GM18520 (cell line): ENCODE results near the gene C1GALT1C1.
"Not testable (repeated sequence)": the region's sequence is repeated elsewhere in the genome, so short reads cannot be mapped to it uniquely, and the experiment has no call there.

Source experiments
- ATAC-seq: cut with Tn5 transposase; IDR thresholded peaks from one replicate; pipeline ENCODE4 v1.9.1; 2021; ENCODE audit not compliant: unreplicated experiment

Gene C1GALT1C1

DNA sequence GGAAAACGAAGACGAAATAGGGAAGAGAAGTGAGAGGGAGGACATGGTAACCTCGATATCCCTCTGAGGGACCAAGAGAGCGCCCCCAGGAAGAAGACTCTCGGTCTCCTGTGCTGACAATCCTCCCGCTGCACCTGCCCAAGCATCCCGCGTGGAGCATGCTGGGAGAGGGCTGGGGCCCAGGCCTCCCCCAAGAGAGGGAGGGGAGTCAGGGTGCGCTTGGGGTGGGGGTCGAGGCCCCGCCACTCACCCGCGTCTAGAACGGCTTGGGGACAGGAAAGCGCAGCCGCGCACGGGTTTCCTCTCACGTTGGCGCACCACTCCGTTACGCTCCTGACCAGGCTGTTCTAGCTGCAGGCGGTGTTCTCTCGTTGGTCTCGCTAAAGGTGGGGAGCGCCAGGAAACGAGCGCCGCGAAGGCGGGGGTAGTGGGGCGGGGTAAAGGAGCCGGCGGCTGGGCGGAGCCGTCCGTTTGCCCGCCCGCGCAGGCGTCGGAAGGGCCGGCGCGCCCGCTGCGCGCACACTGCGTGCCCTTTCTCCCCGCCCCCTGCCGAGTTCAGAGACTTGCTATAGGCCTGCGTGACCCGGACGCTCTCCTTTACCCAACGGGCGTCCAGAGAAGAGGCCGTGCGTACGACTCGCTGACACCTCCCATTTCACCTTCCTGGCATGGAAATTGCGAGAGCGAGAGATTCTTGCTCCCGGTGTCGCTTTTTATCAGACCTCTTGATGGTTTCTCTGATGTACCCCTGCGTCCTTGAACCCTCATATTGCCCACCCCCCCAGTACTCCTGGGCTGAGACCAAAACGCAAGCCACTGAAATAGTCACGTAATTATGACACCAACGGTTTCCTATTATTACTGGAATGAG lies at the start of gene C1GALT1C1:
C1GALT1C1 (minus strand) TSS at position 388 of the 871 bp plus-strand sequence. CDS start 2,888 bp downstream, outside the sequence.
- peak; percentile 94 for ATAC-seq

DNA sequence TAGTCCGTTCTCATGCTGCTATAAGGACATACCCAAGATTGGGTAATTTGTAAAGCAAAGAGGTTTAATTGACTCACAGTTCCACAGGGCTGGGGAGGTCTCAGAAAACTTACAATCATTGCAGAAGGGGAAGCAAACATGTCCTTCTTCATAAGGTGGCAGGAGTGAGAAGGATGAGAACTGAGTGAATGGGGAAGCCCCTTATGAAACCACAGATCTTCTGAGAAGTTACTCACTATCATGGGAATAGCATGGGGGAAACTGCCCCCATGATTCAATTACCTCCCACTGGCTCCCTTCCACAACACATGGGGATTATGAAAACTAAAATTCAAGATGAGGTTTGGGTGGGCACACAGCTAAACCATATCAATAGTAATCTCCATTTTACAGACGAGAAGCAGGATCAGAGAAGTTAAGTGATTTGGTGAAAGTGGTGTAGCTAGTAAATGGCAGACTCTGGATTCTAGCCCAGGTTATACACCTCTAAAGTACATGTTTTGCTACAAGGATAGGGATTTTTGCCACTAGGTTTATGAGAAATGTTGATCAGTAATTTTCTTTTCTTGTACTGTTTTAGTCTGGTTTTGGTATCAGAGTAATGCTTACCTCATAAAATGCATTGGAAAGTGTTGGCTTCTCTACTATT lies 47.3 kb upstream of the C1GALT1C1 start:
- no peak for ATAC-seq

DNA sequence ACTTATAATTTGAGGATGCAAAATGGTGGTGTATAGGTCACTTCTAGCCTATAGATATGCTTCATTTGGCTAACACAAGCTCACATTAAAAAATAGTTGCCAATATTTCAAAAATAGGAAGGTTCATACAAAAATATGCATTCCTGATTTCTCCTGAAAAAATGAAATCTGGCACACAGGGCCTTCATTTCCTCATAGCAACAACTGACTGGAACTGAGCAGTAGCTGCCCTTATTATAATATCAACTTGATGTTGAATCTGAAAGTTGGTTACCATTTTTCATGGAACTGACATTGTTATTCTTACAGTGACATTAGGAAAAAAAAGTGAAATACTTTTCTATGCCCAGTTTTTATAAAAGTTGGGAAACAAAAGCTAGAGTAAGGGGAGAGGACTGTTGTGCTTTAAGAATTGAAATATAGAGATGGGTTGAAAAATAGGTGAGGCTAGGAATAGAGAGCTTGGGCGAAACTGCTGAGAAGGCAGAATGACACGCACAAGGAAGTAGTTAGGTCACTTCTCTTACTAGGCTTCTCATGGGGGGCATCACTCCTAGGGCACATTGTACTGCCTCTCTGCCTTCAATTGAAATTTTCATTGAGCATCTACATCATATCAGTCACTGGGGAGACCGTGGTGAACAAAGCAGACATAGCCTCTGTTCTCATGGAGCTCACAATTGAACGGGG lies 43.1 kb upstream of the C1GALT1C1 start:
- no peak for ATAC-seq

DNA sequence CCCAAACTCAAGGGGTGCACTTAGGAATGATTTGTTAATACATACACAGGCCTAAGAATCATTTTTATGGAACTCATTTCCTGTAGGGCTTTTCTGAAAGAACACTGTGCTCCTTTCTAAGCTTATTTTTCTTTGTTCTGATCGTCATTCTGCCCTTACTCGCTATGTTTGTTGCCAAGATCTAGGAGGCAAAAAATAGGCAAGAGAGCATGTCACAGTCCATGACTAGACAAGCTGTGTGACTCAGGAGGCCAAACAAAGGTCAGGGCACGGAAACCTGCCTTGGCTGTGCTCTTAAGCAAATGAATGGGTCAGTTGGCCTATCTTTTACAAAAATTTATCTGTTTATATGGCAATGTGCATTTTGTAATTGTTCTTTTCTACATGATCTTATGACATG lies 42.5 kb upstream of the C1GALT1C1 start:
- no peak for ATAC-seq

DNA sequence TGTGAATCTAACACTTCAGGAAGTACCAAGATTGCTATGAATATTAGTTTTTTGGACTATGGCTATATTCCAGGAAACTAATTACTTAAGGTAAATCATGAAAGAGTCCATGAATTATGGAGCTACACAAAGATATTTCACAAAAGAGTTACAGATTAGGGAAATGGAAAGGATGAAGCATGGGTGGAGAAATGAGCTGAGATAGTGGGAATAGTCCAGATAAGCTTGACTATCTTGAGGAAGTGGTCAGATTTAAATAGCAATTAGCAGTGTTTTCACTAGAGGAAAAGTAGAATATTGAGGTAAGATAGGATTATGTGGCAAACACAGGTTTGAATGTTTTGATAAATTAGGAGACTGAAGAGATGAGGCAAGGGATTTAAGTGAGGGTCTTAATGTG lies 42.1 kb upstream of the C1GALT1C1 start:
- ATAC-seq: no peak

DNA sequence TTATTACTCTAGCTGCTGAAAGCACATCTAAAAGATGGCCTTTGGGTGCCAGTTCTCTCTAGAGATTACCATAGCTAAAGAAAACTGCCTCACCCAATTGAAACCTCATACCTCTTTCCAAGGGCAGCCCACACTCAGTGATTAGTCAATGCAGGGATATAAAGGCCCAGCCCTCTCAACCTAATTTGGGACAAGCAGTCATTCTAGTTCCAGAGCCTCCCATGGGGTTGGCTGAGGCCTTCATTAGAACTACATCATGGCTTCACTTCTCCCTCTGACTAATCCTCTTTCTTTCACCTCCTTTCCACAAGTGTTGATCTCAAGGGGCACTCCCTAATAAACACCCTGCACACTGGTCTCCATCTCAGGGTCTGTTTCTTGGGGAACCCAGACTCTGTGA lies 38.5 kb upstream of the C1GALT1C1 start:
- ATAC-seq: no peak

DNA sequence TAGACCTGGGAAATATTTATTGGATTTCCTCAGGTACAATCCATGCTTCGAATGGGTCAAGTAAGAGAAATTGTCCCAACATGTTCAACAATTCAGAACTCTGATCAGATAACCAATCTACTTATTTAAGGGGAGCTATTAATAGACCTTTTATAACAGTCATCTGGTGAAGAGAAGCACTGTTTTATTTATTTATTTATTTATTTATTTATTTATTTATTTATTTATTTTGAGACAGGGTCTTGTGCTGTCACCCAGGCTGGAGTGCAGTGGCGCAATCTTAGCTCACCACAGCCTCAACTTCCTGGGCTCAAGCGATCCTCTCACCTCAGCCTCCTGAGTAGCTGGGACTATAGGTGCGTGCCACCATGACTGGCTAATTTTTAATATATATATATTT lies 34.7 kb upstream of the C1GALT1C1 start:
- ATAC-seq: not testable (repeated sequence)

DNA sequence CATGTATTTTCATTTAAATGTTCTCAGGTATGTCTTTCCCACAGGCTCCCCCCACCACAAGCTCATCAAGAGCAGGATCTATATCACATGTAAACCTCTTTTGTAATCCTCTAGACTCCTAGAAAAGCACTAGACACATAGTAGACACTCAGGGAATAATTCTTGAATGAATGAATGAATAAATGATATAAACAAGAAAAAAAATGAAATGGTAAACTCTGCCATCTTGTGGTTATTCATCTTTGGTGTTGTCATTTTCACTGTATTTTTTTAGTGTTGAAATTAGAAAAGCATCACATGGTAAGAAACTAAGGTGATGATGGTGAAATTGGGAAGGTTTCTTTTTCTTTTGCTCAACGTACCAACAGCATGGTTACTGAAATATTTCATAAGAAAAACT lies 34.2 kb upstream of the C1GALT1C1 start:
- no peak for ATAC-seq

DNA sequence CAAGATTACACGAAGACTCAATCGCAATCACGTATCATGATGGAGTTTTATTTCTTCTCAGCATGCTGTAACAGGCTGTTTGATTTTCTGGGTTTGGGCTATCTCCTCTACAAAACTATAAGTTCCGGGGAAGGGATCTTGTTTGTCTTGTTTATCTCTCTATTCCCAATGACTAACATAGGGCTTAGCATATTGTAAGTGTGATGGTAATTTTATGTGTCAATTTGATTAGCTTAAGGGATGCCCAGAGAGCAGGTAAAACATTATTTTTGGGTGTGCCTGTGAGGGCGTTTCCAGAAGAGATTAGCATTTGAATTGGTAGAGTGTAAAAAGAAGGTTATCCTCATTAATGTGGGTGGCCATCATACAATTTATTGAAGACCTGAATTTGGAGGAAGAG lies 32.8 kb upstream of the C1GALT1C1 start:
- ATAC-seq: no peak

DNA sequence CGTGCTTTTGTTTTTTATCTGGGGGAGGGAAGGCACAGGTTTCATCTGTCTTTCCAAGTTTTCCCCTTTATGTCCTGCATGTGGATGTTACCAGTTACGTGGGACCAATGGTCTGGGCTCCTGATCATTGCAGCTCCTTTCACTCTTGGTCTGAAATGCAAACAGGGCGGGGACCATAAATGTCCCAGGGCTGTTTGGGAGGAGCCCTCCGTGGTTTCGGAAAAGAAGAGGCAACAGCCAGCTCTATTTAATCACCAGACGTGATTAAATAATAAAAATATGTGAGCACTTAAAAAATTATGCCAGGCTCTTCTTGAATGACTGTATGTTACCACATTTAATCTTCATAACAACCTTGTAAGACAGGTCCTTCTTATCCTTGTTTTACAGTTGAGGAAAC lies 30.8 kb upstream of the C1GALT1C1 start:
- no peak for ATAC-seq

DNA sequence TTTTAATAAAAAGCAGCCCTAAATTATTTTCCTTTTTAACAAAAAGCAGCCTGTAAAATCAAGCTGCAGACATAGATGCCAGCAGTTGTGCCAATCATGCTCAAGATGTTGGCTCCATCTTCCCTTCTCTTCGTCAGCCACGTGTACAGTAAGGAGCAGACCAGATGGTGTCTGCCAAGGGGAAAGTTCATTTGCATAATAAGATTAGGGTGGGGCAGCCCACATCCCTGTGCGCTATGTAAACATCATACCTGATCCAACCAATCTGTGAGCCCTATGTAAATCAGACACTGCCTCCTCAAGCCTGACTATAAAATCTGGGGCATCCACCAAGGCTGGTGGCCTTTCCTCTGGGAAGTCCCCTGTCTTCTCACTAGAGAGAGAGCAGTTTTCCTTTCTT lies 23.1 kb upstream of the C1GALT1C1 start:
- ATAC-seq: no peak

DNA sequence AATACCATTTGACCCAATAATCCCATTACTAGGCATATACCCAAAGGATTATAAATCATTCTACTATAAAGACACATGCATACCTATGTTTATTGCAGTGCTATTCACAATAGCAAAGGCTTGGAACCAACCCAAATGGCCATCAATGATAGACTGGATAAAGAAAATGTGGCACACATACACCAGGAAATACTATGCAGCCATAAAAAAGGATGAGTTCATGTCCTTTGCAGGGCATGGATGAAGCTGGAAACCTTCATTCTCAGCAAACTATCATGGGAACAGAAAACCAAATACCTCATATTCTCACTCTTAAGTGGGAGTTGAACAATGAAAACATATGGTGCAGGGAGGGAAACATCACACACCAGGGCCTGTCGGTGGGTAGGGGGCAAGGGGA lies 22.4 kb upstream of the C1GALT1C1 start:
- ATAC-seq: not testable (repeated sequence)

DNA sequence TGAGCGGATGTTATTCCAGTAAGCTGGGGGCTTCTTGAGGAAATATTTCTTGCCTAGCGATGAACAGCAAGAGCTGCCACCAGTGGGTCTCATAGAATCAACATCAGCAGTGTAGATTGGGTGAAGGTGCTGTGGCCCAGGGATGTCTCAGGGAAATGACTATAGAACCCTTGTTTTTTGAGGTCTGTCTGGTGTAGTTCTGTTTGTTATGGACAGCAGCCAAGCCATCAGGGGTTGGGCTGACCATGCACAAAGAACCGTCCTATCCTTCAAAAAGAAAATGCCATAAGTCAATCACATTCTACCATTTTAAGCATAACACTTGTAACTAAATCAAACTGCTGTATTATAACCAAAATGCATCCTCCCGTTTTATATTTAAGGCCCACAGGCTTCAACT lies 17.3 kb upstream of the C1GALT1C1 start:
- ATAC-seq: no peak

DNA sequence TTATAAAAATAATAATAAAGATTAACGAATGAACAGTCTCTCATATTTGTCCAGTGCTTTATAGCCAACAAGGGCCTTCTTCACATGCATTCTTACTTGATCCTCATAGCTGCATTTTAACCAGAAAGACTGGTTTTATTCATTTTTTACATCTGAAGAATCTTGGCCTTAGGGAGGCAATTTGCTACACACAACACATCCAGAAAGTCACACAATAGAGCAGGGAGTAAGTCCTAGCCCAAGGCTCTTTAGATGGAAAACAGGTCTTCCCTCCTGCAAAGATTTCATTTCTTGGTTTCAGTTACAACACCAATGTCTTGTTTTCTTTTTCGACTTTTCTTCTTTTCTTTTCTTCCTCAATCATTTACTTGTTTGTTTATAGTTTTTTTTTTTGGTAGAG lies 13.0 kb upstream of the C1GALT1C1 start:
- no peak for ATAC-seq

DNA sequence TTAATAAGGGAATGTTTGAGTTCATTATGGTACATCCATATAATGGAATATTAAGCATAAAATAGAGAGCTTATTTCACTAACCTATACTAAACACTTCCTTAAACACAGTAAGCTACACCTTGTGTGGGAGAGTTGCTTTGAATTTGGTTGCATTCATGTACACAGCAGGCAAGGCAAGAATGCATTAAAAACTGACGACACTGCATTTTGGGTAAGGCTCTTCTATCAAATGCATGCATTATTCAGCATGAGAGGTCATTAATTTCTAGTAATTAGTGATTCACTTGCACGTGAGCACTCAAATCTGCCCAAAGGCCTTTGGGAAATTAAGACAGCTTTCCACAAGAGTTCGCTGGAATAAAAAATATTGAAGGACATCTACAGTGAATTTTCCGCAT lies 8.8 kb upstream of the C1GALT1C1 start:
- no peak for ATAC-seq

DNA sequence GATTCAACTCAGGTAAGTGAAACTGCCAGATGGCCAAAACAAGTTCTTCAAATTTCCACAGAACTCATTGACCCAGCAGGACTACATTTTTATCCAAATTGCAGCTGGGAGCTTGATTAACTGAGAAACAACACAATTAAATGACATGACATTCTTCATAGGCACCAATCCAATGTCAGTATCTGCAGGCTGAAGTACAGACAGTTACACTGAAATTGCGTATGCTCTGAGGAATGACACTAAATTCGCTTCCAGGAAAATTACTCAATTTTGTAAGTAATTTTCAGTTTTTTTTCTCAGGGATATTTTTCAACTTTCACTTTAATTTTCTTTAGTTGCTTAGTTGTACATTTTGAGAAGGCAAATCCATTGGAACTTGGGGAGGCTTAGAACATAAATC lies 4.5 kb downstream of the C1GALT1C1 start:
- no peak for ATAC-seq

DNA sequence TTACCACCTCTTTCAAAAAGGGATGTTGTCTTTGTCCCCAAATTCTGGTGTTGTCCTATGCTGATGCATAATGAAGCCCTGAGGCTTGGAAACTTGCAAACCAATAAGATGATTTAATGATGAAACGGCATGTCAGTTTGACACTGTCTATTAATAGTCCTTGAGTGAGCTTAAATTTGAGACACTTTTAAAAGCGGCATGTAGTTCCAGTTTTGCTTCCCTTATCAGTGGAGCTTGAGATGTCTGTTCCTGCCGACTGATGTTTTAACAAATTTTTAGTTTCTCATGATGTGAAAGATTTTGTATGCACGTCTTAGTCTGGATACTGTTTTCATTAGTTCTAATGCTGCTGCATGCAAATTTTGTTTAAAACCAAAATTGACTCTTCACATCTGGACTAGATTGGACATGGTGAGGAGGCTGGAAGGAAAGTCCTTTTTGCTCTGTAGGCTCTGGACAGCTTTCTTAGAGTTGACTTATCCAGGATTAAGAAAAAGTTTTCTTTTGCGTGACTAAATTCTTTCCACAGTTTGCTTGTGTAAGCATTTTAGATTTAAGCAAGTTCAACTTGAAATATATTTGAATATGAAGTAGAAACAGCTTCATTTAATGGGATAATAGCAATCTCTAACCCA lies 11.7 kb downstream of the C1GALT1C1 start:
- ATAC-seq: no peak

DNA sequence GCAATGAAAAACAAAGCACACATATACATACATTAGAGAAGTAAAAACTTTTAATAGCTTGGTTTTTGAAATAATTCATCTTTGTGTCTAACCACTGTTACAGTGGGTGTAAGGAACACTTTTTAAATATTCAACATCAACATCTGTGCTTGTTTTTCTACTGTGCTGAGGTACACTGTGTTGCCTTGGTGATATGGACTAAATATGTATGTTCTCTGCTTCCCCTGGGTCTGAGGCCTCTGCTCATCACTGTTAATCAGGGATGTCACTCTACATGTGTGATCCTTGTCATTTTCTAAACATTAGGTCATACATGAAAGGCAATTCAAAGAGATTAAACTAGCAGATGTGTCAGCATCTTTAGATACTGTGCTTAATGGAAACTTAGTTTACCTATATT lies 15.0 kb downstream of the C1GALT1C1 start:
- no peak for ATAC-seq

DNA sequence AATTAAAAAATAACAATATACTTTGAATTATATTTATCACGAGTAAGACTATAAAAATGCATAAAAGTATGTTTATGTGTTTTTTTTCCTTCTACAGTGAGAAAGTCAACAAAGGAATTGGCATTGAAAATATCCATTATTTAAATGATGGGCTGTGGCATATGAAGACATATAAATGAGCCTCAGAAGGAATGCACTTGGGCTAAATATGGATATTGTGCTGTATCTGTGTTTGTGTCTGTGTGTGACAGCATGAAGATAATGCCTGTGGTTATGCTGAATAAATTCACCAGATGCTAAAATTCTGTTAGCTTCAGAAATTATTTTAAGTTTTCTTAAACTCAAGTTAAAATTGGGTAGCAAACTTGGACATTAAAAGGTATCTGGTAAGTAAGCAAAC lies 17.8 kb downstream of the C1GALT1C1 start:
- ATAC-seq: no peak

DNA sequence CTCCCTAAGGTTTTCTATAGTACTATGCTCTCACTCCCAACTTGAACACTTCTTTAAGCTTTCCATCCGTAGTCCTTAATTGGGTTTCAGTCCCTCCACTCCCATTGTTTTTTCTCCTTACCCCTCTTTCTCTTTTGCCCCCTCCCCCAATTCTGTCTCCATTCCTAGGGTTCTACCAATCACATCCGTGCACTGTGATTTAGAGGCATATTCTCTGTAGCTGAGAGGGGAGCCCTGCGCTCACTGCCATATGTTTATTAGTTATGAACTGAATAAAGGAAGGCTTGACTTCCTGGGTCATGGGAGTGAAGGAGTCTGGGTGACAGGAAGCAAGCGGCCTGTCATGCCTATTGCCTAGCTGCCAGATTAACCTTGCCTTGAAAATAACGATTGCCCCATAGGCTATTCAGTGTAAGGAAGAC lies 25.5 kb downstream of the C1GALT1C1 start:
- no peak for ATAC-seq

DNA sequence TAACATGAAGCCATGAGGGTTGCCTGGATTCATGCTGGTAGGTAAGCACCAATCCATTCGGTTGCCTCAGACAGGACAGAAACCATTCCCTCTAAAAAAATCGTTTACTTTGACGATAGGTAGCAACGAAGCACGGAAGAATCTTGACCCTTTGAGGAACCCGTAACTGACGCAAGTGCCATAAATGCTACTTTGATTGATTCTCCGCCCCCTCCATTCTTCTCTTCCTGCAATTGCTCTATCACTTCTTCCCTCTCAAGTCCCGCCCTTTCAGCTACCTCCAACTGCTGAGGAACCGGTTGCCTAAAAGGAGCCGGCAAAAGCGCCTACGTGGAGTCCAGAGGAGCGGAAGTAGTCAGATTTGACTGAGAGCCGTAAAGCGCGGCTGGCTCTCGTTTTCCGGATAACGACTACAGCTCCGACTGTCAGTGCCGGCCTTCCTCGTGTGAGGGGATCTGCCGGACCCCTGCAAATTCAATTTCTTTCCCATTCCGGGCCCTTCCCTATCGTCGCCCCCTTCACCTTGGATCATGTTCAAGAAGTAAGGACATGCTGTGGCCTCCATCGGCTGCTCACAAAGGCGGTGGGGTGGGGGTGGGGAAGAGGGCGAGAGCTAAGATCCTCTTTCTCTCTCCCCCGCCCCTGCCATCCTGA lies 26.0 kb downstream of the C1GALT1C1 start, which contains the start of gene MCTS1:
MCTS1 (plus strand) TSS at position 395 of the 654 bp plus-strand sequence; CDS start at position 531, 136 bp downstream.
- peak; percentile 85 for ATAC-seq
